Heart left ventricle (tissue), 13 donors: ENCODE measurements around the gene BRIX1.
A peak's percentile ranks its signal among the peaks of the same experiment; 100 is the strongest.

Experiments used
- POLR2A ChIP-seq, 2 donors: fragments of 450-650 bp; IDR thresholded peaks; one replicate each; pipeline ENCODE4 v1.6.1; 2017; ENCODE audit warnings: antibody characterized with exemption in 2 of 2, mild to moderate bottlenecking in 2 of 2, moderate library complexity in 2 of 2
- TF ChIP-seq, protein P1 (sequence below), 12 donors: fragments of 200-600 bp; sonication (generic) in 4 of 12; IDR thresholded peaks; one replicate each; pipeline versions ENCODE4 v1.5.0 to v1.8.0; 2018 to 2022; ENCODE audit warnings: antibody characterized with exemption in 12 of 12, mild to moderate bottlenecking in 5 of 12
- donor health status: ischemic (EF 13 %, LVEDD 7.1; RV severe dilation, severe dysfunction).
- donor health status: DM: no; HTN: yes; CAD: no.
- donor health status: DM: no; HTN: no; CAD: no.
- donor health status: ischemic (EF 25% LVEDD 6.9; RV normal size, moderate dysfunction).
- donor health status: ischemic (EF 25% LVEDD 5.7; RV mildly dilated, moderate dysfunction).
- donor health status: ischemic (EF 35%, LVEDD 5.7; RV mildly dilated, moderate dysfunction).
- donor health status: nonischemic (EF 11% LVEDD 7.7; RV severe dilation, severe dysfunction).
- donor health status: DM: yes; HTN: yes; CAD: no.
- donor health status: PGD.
- donor health status: ischemic (EF 29% LVEDD 5.4; RV normal size, mild dysfunction).
- donor health status: nonischemic (EF 23%, LVEDD 6.1; RV moderate dilation, normal function).

DNA sequence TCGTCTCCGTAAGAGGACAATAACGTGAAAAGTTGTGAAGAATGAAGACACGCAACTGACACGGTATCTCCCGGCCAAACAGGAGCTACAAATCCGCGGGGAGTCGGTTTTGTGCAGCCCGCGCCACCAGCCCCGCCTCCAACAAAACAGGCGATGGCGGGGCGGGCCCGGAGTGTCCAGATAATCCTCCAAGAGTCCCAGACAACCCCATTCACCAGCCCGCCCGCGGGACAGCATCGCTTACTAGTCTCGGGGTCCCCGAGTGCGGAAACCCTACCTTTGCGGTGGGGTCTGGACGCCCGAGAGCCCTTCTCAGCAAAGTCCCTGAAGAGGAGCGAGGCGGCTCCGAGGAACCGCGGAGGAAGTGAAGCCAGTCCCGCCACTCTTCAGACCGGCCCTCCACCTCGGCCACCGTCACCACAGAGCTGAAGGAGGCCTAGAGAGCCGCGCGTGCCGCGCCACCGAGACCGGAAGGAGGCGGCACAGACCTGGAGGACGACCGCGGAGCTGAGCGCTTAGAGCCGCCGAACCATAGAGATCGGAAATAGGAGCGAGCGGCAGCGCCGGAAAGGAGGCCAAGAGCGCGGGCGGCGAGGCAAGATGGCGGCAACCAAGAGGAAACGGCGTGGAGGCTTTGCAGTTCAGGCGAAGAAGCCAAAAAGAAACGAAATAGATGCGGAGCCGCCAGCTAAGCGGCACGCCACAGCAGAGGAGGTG, at the start of gene BRIX1, which contains the start of gene RAD1:
- TF ChIP-seq, protein P1, sequence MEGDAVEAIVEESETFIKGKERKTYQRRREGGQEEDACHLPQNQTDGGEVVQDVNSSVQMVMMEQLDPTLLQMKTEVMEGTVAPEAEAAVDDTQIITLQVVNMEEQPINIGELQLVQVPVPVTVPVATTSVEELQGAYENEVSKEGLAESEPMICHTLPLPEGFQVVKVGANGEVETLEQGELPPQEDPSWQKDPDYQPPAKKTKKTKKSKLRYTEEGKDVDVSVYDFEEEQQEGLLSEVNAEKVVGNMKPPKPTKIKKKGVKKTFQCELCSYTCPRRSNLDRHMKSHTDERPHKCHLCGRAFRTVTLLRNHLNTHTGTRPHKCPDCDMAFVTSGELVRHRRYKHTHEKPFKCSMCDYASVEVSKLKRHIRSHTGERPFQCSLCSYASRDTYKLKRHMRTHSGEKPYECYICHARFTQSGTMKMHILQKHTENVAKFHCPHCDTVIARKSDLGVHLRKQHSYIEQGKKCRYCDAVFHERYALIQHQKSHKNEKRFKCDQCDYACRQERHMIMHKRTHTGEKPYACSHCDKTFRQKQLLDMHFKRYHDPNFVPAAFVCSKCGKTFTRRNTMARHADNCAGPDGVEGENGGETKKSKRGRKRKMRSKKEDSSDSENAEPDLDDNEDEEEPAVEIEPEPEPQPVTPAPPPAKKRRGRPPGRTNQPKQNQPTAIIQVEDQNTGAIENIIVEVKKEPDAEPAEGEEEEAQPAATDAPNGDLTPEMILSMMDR (IDR thresholded peaks at IDR 0.05), result peak in 6 of 12 donors; percentile 16 to 48 (median 32)
- peak in 1 of 2 donors; percentile 37 for TF ChIP-seq POLR2A (IDR thresholded peaks at IDR 0.05)
